Glutamatergic neuron (in vitro differentiated cells): ENCODE measurements around the gene ELMO1. TPM values are rescaled to one million over a fixed set of nuclear protein-coding genes. Genes with fewer than 3 reads are reported as not detected.

Experiments used
- DNase-seq: peaks from one replicate; pipeline ENCODE4 v3.0.0; 2022
- H3K27ac Mint-ChIP-seq: one replicate; pipeline ENCODE4 v1.8.0; 2020; ENCODE audit warnings: mild to moderate bottlenecking, mixed read lengths, inconsistent platforms; ENCODE audit not compliant: unreplicated experiment
- H3K27me3 Mint-ChIP-seq: one replicate; pipeline ENCODE4 v1.8.0; 2020; ENCODE audit warnings: mild to moderate bottlenecking, moderate library complexity, mixed read lengths, inconsistent platforms; ENCODE audit not compliant: unreplicated experiment
- H3K36me3 Mint-ChIP-seq: one replicate; pipeline ENCODE4 v1.8.0; 2020; ENCODE audit warnings: mild to moderate bottlenecking, mixed read lengths, inconsistent platforms; ENCODE audit not compliant: unreplicated experiment
- H3K4me1 Mint-ChIP-seq: one replicate; pipeline ENCODE4 v1.8.0; 2020; ENCODE audit warnings: mild to moderate bottlenecking, low read depth, mixed read lengths, inconsistent platforms; ENCODE audit not compliant: unreplicated experiment
- H3K4me3 Mint-ChIP-seq: one replicate; pipeline ENCODE4 v1.8.0; 2020; ENCODE audit warnings: mild to moderate bottlenecking, mixed read lengths, inconsistent platforms; ENCODE audit not compliant: unreplicated experiment
- H3K9me3 Mint-ChIP-seq: one replicate; pipeline ENCODE4 v1.8.0; 2020; ENCODE audit warnings: mild to moderate bottlenecking, moderate library complexity, mixed read lengths, inconsistent platforms; ENCODE audit not compliant: unreplicated experiment
- total RNA-seq: library from RNA; stranded (reverse); fragmentation: NEBNext Ultra II Directional; extraction: Animal tissue kit (Norgen Biotek cat#: 25700); gene quantifications from one replicate; pipeline ENCODE4 v1.2.1, GENCODE V29; 2021; ENCODE audit not compliant: unreplicated experiment
- TF ChIP-seq, protein P1 (sequence below): fragments of 200-600 bp; sonication (generic); IDR thresholded peaks from one replicate; pipeline ENCODE4 v1.5.0; 2021; ENCODE audit not compliant: partially characterized antibody, unreplicated experiment

Gene ELMO1
- total RNA-seq, 1 donor from 2014 or later, result 5.5 TPM

DNA sequence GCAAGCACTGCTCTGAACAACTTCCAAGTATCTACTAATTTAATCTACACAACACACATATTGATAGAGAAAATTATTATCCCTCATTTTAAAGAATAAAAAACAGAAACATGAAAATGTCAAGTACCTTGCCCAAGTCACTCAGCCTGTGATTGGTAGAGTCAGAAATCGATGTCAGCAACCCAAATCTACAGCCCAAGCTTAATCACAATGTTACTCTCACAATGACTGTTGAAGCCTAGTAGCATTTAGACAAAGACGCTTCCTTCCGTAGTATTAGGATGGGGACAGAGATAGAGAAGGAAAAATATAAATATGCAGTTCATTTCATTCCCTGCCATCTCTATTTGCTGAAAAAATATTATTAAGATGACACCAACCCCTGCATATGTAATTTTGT is 242.5 kb downstream of the ELMO1 start:
- H3K4me3 Mint-ChIP-seq, result no peak overlapping the region
- H3K27ac Mint-ChIP-seq, result no peak overlapping the region
- TF ChIP-seq, protein P1, sequence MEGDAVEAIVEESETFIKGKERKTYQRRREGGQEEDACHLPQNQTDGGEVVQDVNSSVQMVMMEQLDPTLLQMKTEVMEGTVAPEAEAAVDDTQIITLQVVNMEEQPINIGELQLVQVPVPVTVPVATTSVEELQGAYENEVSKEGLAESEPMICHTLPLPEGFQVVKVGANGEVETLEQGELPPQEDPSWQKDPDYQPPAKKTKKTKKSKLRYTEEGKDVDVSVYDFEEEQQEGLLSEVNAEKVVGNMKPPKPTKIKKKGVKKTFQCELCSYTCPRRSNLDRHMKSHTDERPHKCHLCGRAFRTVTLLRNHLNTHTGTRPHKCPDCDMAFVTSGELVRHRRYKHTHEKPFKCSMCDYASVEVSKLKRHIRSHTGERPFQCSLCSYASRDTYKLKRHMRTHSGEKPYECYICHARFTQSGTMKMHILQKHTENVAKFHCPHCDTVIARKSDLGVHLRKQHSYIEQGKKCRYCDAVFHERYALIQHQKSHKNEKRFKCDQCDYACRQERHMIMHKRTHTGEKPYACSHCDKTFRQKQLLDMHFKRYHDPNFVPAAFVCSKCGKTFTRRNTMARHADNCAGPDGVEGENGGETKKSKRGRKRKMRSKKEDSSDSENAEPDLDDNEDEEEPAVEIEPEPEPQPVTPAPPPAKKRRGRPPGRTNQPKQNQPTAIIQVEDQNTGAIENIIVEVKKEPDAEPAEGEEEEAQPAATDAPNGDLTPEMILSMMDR, result no peak

GRCh38 chr7:37205451-37205850 is 243.2 kb downstream of the ELMO1 start:
- no peaks in the 10 kb centered on the region for H3K27me3 Mint-ChIP-seq
- no peak overlapping the region for H3K27ac Mint-ChIP-seq
- DNase-seq, result no peak
- H3K36me3 Mint-ChIP-seq, result no peaks in the 10 kb centered on the region
- H3K4me3 Mint-ChIP-seq, result no peak overlapping the region
- TF ChIP-seq, protein P1, result no peak
- H3K4me1 Mint-ChIP-seq, result peaks cover 14% of the 10 kb centered on the region
- peaks cover 1% of the 10 kb centered on the region for H3K9me3 Mint-ChIP-seq

More for the DNA sequence above, 242.5 kb downstream of the ELMO1 start:
- Mint-ChIP-seq H3K4me1 (peaks cover 11% of the 10 kb centered on the region), H3K27me3 (no peaks in the 10 kb centered on the region), H3K9me3 (peaks cover 1% of the 10 kb centered on the region), H3K36me3 (no peaks in the 10 kb centered on the region)
- no peak for DNase-seq

DNA sequence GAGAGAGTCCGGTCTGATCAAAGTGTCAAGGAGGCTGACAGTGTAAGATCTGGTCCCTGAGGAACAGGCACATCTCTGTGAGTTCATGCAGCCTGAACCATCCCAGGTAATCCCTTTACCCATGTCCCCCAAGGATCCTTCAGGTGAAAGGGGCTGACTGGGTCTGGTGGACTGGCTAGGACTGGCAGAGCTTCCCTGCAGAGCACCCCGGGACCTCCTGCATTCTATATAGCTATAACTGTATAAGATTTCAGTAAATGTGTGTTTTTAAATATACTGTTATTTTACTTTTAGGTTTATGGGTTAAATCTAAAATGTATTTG is 246.8 kb downstream of the ELMO1 start:
- no peak for DNase-seq
- Mint-ChIP-seq H3K9me3 (peaks cover 1% of the 10 kb centered on the region), H3K36me3 (no peaks in the 10 kb centered on the region), H3K4me3 (no peak overlapping the region), H3K27me3 (no peaks in the 10 kb centered on the region), H3K27ac (no peak overlapping the region), H3K4me1 (peaks cover 17% of the 10 kb centered on the region)
- TF ChIP-seq, protein P1, result peak; percentile 11

GRCh38 chr7:37201003-37201875 is 247.4 kb downstream of the ELMO1 start:
- Mint-ChIP-seq H3K4me3 (no peak overlapping the region), H3K27ac (peak overlapping the region; percentile 74), H3K36me3 (no peaks in the 10 kb centered on the region), H3K4me1 (peaks cover 17% of the 10 kb centered on the region), H3K27me3 (no peaks in the 10 kb centered on the region), H3K9me3 (peaks cover 1% of the 10 kb centered on the region)
- TF ChIP-seq, protein P1, result peak; percentile 80
- DNase-seq, result peak; percentile 85

DNA sequence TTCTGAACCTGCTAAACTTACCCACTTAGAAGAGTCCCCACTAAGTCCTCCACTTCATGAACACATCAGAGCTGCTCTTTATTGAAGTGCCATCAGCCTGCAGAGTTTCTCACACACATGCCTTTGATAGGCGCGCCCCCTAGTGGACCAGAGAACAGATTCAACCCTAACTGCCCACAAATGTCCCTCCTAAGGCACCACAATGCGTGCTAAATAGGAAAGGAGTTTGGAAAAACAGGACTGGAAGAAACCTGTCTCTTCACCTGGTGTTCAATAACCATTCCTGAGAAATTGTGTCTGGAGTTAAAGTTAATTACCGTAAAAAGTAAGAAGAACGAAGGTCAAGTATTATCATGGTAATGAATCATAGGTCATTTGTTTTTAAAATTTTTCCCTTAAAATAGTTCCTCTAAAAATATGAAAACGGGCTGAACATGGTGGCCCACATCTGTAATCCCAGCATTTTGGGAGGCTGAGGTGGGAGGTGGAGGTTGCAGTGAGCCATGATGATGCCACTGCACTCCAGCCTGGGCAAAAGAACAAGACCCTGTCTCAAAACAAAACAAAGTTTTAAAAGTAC is 249.7 kb downstream of the ELMO1 start:
- Mint-ChIP-seq H3K9me3 (no peaks in the 10 kb centered on the region), H3K36me3 (no peaks in the 10 kb centered on the region), H3K4me1 (peaks cover 13% of the 10 kb centered on the region), H3K27ac (no peak overlapping the region), H3K4me3 (no peak overlapping the region), H3K27me3 (peaks cover 2% of the 10 kb centered on the region)
- TF ChIP-seq, protein P1, result peak; percentile 96
- DNase-seq, result peak; percentile 90
